H9 (cell line): ENCODE data around the gene CSRP1. TPM values are rescaled to one million over a fixed set of nuclear protein-coding genes. Genes with fewer than 3 reads are reported as not detected.

Experiments used
- DNase-seq: peaks from one replicate; pipeline ENCODE4 v3.0.0-alpha.2; 2017
- H2AFZ ChIP-seq: one replicate; pipeline ENCODE4 v1.6.1; 2013; ENCODE audit warnings: mild to moderate bottlenecking, low read length, control low read depth, moderate library complexity
- H2AK5ac ChIP-seq: 2 replicates; pipeline ENCODE4 v1.6.1; 2013; ENCODE audit warnings: low read length, control low read depth, mixed read lengths; ENCODE audit not compliant: insufficient read length
- H2BK120ac ChIP-seq: one replicate; pipeline ENCODE4 v1.6.1; 2013; ENCODE audit warnings: low read depth, mild to moderate bottlenecking, low read length, control low read depth, inconsistent platforms; ENCODE audit not compliant: poor library complexity, severe bottlenecking
- H2BK12ac ChIP-seq: 2 replicates; pipeline ENCODE4 v1.6.1; 2013; ENCODE audit warnings: low read length, control low read depth, mixed read lengths, low read depth; ENCODE audit not compliant: insufficient read length
- H2BK15ac ChIP-seq: 2 replicates; pipeline ENCODE4 v1.6.1; 2013; ENCODE audit warnings: low read depth, low read length, control low read depth
- H2BK20ac ChIP-seq: one replicate; pipeline ENCODE4 v1.6.1; 2013; ENCODE audit warnings: low read depth, mild to moderate bottlenecking, low read length, control low read depth, inconsistent platforms; ENCODE audit not compliant: poor library complexity, severe bottlenecking
- H2BK5ac ChIP-seq: 2 replicates; pipeline ENCODE4 v1.6.1; 2013; ENCODE audit warnings: low read length, control low read depth, mixed read lengths; ENCODE audit not compliant: insufficient read length
- H3K14ac ChIP-seq: 2 replicates; pipeline ENCODE4 v1.6.1; 2013; ENCODE audit warnings: low read length, control low read depth; ENCODE audit not compliant: insufficient read depth
- H3K18ac ChIP-seq: 2 replicates; pipeline ENCODE4 v1.6.1; 2013; ENCODE audit warnings: low read depth, mild to moderate bottlenecking, mixed read lengths, low read length, control low read depth; ENCODE audit not compliant: insufficient read length
- H3K23ac ChIP-seq: 2 replicates; pipeline ENCODE4 v1.6.1; 2013; ENCODE audit warnings: low read length, control low read depth, mixed read lengths, low read depth; ENCODE audit not compliant: insufficient read length
- H3K23me2 ChIP-seq: 2 replicates; pipeline ENCODE4 v1.6.1; 2013; ENCODE audit warnings: low read depth, mild to moderate bottlenecking, mixed read lengths, low read length, control low read depth; ENCODE audit not compliant: insufficient read length, poor library complexity, severe bottlenecking
- H3K27ac ChIP-seq: 2 replicates; pipeline ENCODE4 v1.5.1; 2013; ENCODE audit warnings: low read length, control low read depth, mixed read lengths, low read depth; ENCODE audit not compliant: insufficient read length
- H3K27me3 ChIP-seq: 2 replicates; pipeline ENCODE4 v1.6.1; 2013; ENCODE audit warnings: low read length, control low read depth, inconsistent platforms; ENCODE audit not compliant: insufficient read depth
- H3K4ac ChIP-seq: 2 replicates; pipeline ENCODE4 v1.6.1; 2013; ENCODE audit warnings: low read depth, mild to moderate bottlenecking, control low read depth, inconsistent platforms, low read length, moderate library complexity
- H3K4me1 ChIP-seq: 2 replicates; pipeline ENCODE4 v1.6.1; 2013; ENCODE audit warnings: low read length, control low read depth, inconsistent platforms; ENCODE audit not compliant: insufficient read depth
- H3K4me2 ChIP-seq: 2 replicates; pipeline ENCODE4 v1.6.1; 2013; ENCODE audit warnings: low read length, control low read depth, mixed read lengths; ENCODE audit not compliant: insufficient read length, insufficient read depth
- H3K56ac ChIP-seq: 2 replicates; pipeline ENCODE4 v1.6.1; 2013; ENCODE audit warnings: low read depth, mild to moderate bottlenecking, mixed read lengths, low read length, control low read depth; ENCODE audit not compliant: insufficient read length
- H3K79me1 ChIP-seq: 2 replicates; pipeline ENCODE4 v1.6.1; 2013; ENCODE audit warnings: low read depth, mild to moderate bottlenecking, moderate library complexity, low read length, control low read depth, inconsistent platforms; ENCODE audit not compliant: insufficient read depth, poor library complexity, severe bottlenecking
- H3K79me2 ChIP-seq: 2 replicates; pipeline ENCODE4 v1.6.1; 2013; ENCODE audit warnings: low read length, control low read depth, inconsistent platforms; ENCODE audit not compliant: insufficient read depth
- H3K9ac ChIP-seq: 2 replicates; pipeline ENCODE4 v1.6.1; 2013; ENCODE audit warnings: low read length, control low read depth, mixed read lengths; ENCODE audit not compliant: insufficient read length; ENCODE audit errors: extremely low read depth
- H3K9me3 ChIP-seq: one replicate; pipeline ENCODE4 v1.6.1; 2013; ENCODE audit warnings: low read depth, low read length, inconsistent platforms; ENCODE audit not compliant: control insufficient read depth
- H3T11ph ChIP-seq: one replicate; pipeline ENCODE4 v1.6.1; 2013; ENCODE audit warnings: mild to moderate bottlenecking, low read length, control low read depth, inconsistent platforms
- H4K20me1 ChIP-seq: one replicate; pipeline ENCODE4 v1.6.1; 2013; ENCODE audit not compliant: control insufficient read depth, insufficient read length, insufficient read depth
- H4K5ac ChIP-seq: 2 replicates; pipeline ENCODE4 v1.6.1; 2013; ENCODE audit warnings: low read depth, mild to moderate bottlenecking, mixed read lengths, low read length, control low read depth; ENCODE audit not compliant: insufficient read length
- H4K8ac ChIP-seq: replicated peaks from 2 replicates; pipeline ENCODE4 v1.6.1; 2013; ENCODE audit warnings: low read length, control low read depth, mixed read lengths, low read depth; ENCODE audit not compliant: insufficient read length
- H4K91ac ChIP-seq: 2 replicates; pipeline ENCODE4 v1.6.1; 2013; ENCODE audit warnings: low read depth, mild to moderate bottlenecking, moderate library complexity, mixed read lengths, low read length, control low read depth; ENCODE audit not compliant: insufficient read length
- H3K27ac Mint-ChIP-seq, 3 experiments: 2 replicates in 2 of 3; 3 replicates in 1 of 3; pipeline ENCODE4 v1.8.0; 2020 to 2021; ENCODE audit warnings: mixed read lengths in 3 of 3, mild to moderate bottlenecking in 1 of 3, moderate library complexity in 1 of 3
- H3K27me3 Mint-ChIP-seq: 2 replicates; pipeline ENCODE4 v1.8.0; 2021; ENCODE audit warnings: low read depth, mild to moderate bottlenecking, moderate library complexity, mixed read lengths
- H3K36me3 Mint-ChIP-seq, 3 experiments: 2 replicates in 2 of 3; 3 replicates in 1 of 3; pipeline ENCODE4 v1.8.0; 2020 to 2021; ENCODE audit warnings: low read depth in 3 of 3, mixed read lengths in 3 of 3; ENCODE audit not compliant: insufficient read depth in 1 of 3
- H3K4me1 Mint-ChIP-seq, 2 experiments: 2 replicates each; pipeline ENCODE4 v1.8.0; 2020; ENCODE audit warnings: mixed read lengths in 2 of 2
- H3K4me3 Mint-ChIP-seq, 2 experiments: 2 replicates in 1 of 2; 3 replicates in 1 of 2; pipeline ENCODE4 v1.8.0; 2020 to 2021; ENCODE audit warnings: mild to moderate bottlenecking in 2 of 2, mixed read lengths in 2 of 2, moderate library complexity in 1 of 2
- H3K9me3 Mint-ChIP-seq, 2 experiments: 2 replicates in 1 of 2; 3 replicates in 1 of 2; pipeline ENCODE4 v1.8.0; 2020; ENCODE audit warnings: mild to moderate bottlenecking in 2 of 2, mixed read lengths in 2 of 2, moderate library complexity in 1 of 2
- WGBS: extraction: QIAGEN DNeasy Blood & Tissue Kit; methylation state at CpG from one replicate; pipeline ENCODE4 v1.1.7; 2013; ENCODE audit warnings: missing lambda C conversion rate, low lambda C conversion rate, mixed read lengths; ENCODE audit not compliant: insufficient read length; ENCODE audit errors: extremely low coverage; 5-methylcytosine and 5-hydroxymethylcytosine counted together
- total RNA-seq: library from RNA; stranded (reverse); gene quantifications from 2 replicates; pipeline ENCODE4 v1.2.1, GENCODE V29; 2021
- TF ChIP-seq, protein P1 (sequence below): fragments of 200-600 bp; sonication (generic); conservative IDR thresholded peaks from 3 replicates; pipeline ENCODE4 v1.8.0; 2021; ENCODE audit warnings: antibody characterized with exemption, mild to moderate bottlenecking

The CSRP1 gene
- total RNA-seq, 1 experiment from 2014 or later, result 0.44 TPM

DNA sequence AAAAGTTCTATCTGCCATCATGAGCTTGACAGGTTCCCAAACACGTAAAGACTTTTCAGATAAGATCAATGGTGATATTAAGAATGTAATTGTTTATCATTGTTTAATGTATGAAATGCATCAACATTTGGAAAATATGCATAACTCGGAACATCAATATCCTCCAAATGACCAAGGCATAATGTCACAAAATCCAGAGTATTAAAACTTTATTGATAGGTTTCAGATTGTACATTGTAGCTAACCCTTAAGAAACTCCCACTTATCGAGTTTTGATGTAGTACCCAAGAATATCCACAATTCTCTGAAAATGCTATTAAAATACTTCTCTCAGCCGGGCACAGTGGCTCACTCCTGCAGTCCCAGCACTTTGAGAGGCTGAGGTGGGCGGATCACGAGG, 73.3 kb downstream of the CSRP1 start:
- no peak overlapping the region for H2AFZ ChIP-seq
- H2BK12ac ChIP-seq, result no peak overlapping the region
- H3K23me2 ChIP-seq, result no peaks in the 10 kb centered on the region
- no peaks in the 10 kb centered on the region for H3K79me2 ChIP-seq
- TF ChIP-seq, protein P1, sequence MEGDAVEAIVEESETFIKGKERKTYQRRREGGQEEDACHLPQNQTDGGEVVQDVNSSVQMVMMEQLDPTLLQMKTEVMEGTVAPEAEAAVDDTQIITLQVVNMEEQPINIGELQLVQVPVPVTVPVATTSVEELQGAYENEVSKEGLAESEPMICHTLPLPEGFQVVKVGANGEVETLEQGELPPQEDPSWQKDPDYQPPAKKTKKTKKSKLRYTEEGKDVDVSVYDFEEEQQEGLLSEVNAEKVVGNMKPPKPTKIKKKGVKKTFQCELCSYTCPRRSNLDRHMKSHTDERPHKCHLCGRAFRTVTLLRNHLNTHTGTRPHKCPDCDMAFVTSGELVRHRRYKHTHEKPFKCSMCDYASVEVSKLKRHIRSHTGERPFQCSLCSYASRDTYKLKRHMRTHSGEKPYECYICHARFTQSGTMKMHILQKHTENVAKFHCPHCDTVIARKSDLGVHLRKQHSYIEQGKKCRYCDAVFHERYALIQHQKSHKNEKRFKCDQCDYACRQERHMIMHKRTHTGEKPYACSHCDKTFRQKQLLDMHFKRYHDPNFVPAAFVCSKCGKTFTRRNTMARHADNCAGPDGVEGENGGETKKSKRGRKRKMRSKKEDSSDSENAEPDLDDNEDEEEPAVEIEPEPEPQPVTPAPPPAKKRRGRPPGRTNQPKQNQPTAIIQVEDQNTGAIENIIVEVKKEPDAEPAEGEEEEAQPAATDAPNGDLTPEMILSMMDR, result no peak
- no peak overlapping the region for H2BK20ac ChIP-seq
- Mint-ChIP-seq H3K36me3 (no peaks in the 10 kb centered on the region), H3K9me3 (no peaks in the 10 kb centered on the region), H3K27ac (no peak overlapping the region), H3K4me3 (no peak overlapping the region), H3K27me3 (peaks cover 7% of the 10 kb centered on the region), H3K4me1 (peaks cover 12 to 16% of the 10 kb centered on the region in 2 experiments)
- H2BK120ac ChIP-seq, result no peak overlapping the region
- H3K4ac ChIP-seq, result no peak overlapping the region
- no peak overlapping the region for H3K14ac ChIP-seq
- no peak overlapping the region for H4K5ac ChIP-seq
- H3K27ac ChIP-seq, result no peak overlapping the region
- no peaks in the 10 kb centered on the region for H3K79me1 ChIP-seq
- no peak for DNase-seq
- H3K18ac ChIP-seq, result no peak overlapping the region
- no peaks in the 10 kb centered on the region for H3K27me3 ChIP-seq
- no peak overlapping the region for H3K23ac ChIP-seq
- no peak overlapping the region for H3K56ac ChIP-seq
- no peaks in the 10 kb centered on the region for H4K20me1 ChIP-seq
- H3T11ph ChIP-seq, result no peak overlapping the region
- no peak overlapping the region for H2AK5ac ChIP-seq
- H4K91ac ChIP-seq, result no peak overlapping the region
- H2BK5ac ChIP-seq, result no peak overlapping the region
- H3K4me1 ChIP-seq, result no peaks in the 10 kb centered on the region; the same call in 1 of the 2 replicates
- H2BK15ac ChIP-seq, result no peak overlapping the region
- no peaks in the 10 kb centered on the region for H3K9me3 ChIP-seq
- H3K4me2 ChIP-seq, result no peak overlapping the region
- no peak overlapping the region for H3K9ac ChIP-seq
- no peak overlapping the region for H4K8ac ChIP-seq
- WGBS, result no CpG with 5 or more reads among the region's 6 CpGs

Other genes with a start within 250 kb of the CSRP1 start
- 0.09 and 0.13 TPM in 2 replicates for gene PKP1, start 223.6 kb downstream of the CSRP1 start, total RNA-seq
- 5.9 and 8.6 TPM in 2 replicates for gene TNNT2, start 129.4 kb downstream of the CSRP1 start, total RNA-seq
- 29.0 and 30.1 TPM in 2 replicates for gene LAD1, start 107.8 kb downstream of the CSRP1 start, total RNA-seq
- gene TNNI1, start 85.4 kb downstream of the CSRP1 start, total RNA-seq, result 0.29 TPM in 1 of 2 replicates, not detected in the other
- gene PHLDA3, start 37.9 kb downstream of the CSRP1 start, total RNA-seq, result 53.9 and 55.0 TPM in 2 replicates
- gene NAV1, start 32.0 kb upstream of the CSRP1 start, total RNA-seq, result 20.5 and 21.6 TPM in 2 replicates